NCI-H446 (cell line): ENCODE results near the gene SLC6A19.

Source experiments
- DNase-seq, 2 experiments: peaks; one replicate each; lab custom pipeline; 2025; lab: John Stamatoyannopoulos, UW

Gene SLC6A19

GRCh38 chr5:1166370-1166769, 35.0 kb upstream of the SLC6A19 start:
- no peak for DNase-seq

- DNase-seq = no peak
Observed at GRCh38 chr5:1167361-1167727, 34.1 kb upstream of the SLC6A19 start.

- peak; percentile 44 to 75 for DNase-seq
Observed at GRCh38 chr5:1167728-1168709, 33.4 kb upstream of the SLC6A19 start.

- peak in 1 of 2 experiments; percentile 44 for DNase-seq
Observed at GRCh38 chr5:1168796-1169195, 32.6 kb upstream of the SLC6A19 start.

GRCh38 chr5:1169211-1170115, 31.9 kb upstream of the SLC6A19 start:
- no peak for DNase-seq

GRCh38 chr5:1171340-1171941, 30.0 kb upstream of the SLC6A19 start:
- no peak for DNase-seq

GRCh38 chr5:1172007-1172581, 29.3 kb upstream of the SLC6A19 start:
- DNase-seq = no peak

- DNase-seq = no peak
Observed at GRCh38 chr5:1172670-1173404, 28.6 kb upstream of the SLC6A19 start.

GRCh38 chr5:1173485-1174070, 27.8 kb upstream of the SLC6A19 start:
- DNase-seq = no peak

- DNase-seq = peak; percentile 32 to 81
Observed at GRCh38 chr5:1174122-1174936, 27.1 kb upstream of the SLC6A19 start.

GRCh38 chr5:1175015-1175414, 26.4 kb upstream of the SLC6A19 start:
- DNase-seq = no peak

- no peak for DNase-seq
Observed at GRCh38 chr5:1175801-1176472, 25.5 kb upstream of the SLC6A19 start.

- no peak for DNase-seq
Observed at GRCh38 chr5:1176473-1177391, 24.7 kb upstream of the SLC6A19 start.

GRCh38 chr5:1177826-1178528, 23.4 kb upstream of the SLC6A19 start:
- no peak for DNase-seq

- DNase-seq = no peak
Observed at GRCh38 chr5:1178529-1179382, 22.6 kb upstream of the SLC6A19 start.

GRCh38 chr5:1179383-1179715, 22.0 kb upstream of the SLC6A19 start:
- no peak for DNase-seq

GRCh38 chr5:1180096-1180495, 21.3 kb upstream of the SLC6A19 start:
- no peak for DNase-seq
